Left lung (tissue), 10 donors: ENCODE data around the gene PTPRO. TPM values are rescaled to one million over a fixed set of nuclear protein-coding genes. Genes with fewer than 3 reads are reported as not detected.

ENCODE experiments used
- ATAC-seq: fragments of 200-7000 bp; cut with Tn5 transposase; one replicate; pipeline ENCODE4 v1.9.1; 2020; ENCODE audit warnings: moderate library complexity
- DNase-seq, 4 donors: peaks; one replicate each; pipeline ENCODE4 v3.0.0-alpha.2; 2013 to 2020
- H3K27ac ChIP-seq, 2 donors: fragments of 200-600 bp; sonication (generic) in 1 of 2; one replicate each; pipeline versions ENCODE4 v1.5.0 to v1.8.0; 2020 to 2021
- H3K27me3 ChIP-seq, 2 donors: fragments of 200-600 bp; sonication (generic) in 1 of 2; one replicate each; pipeline versions ENCODE4 v1.5.0 to v1.8.0; 2020 to 2021
- H3K36me3 ChIP-seq, 2 donors: fragments of 200-600 bp; sonication (generic) in 1 of 2; one replicate each; pipeline versions ENCODE4 v1.5.0 to v1.8.0; 2020 to 2021
- H3K4me1 ChIP-seq, 2 donors: fragments of 200-600 bp; one replicate each; pipeline ENCODE4 v1.8.0; 2021
- H3K4me3 ChIP-seq, 2 donors: fragments of 200-600 bp; sonication (generic) in 1 of 2; one replicate each; pipeline versions ENCODE4 v1.5.0 to v1.8.0; 2020 to 2021; ENCODE audit warnings: mild to moderate bottlenecking in 1 of 2
- H3K9me3 ChIP-seq, 2 donors: fragments of 200-600 bp; sonication (generic) in 1 of 2; one replicate each; pipeline versions ENCODE4 v1.5.0 to v1.8.0; 2020 to 2021
- CTCF ChIP-seq, 2 donors: fragments of 200-600 bp; sonication (generic) in 1 of 2; IDR thresholded peaks; one replicate each; pipeline versions ENCODE4 v1.5.0 to v1.8.0; 2021; ENCODE audit warnings: antibody characterized with exemption in 2 of 2
- intact Hi-C, 2 donors: fragments of 100-400 bp; cut with DNase I; formaldehyde crosslinking; loops; one replicate each; pipeline versions ENCODE4 v1.11.2 to v1.14.2; 2022
- polyA plus RNA-seq, 6 donors: library from polyadenylated mRNA; unstranded; fragments of 120-200 nt; gene quantifications; one replicate each; pipeline ENCODE4 v1.2.1, GENCODE V29; 2013; ENCODE audit not compliant: insufficient read length in 6 of 6
- total RNA-seq, 2 donors: library from RNA; stranded (reverse); fragmentation: NEBNext Ultra II Directional; extraction: Animal tissue kit (Norgen Biotek cat#: 25700); gene quantifications; one replicate each; pipeline ENCODE4 v1.2.1, GENCODE V29; 2021
- donor health status: DM: no; HTN: yes; CAD: no.
- donor health status: DM: no; HTN: no; CAD: no.

PTPRO gene
- total and polyA plus RNA-seq, 8 donors = 1.1 to 11.9 (median 1.7) TPM

GRCh38 chr12:15620741-15621539 lies 298.6 kb downstream of the PTPRO start:
- intact Hi-C loops = no loop called here
- Histone ChIP-seq H3K4me1 (no peaks in the 10 kb centered on the region), H3K27ac (no peak overlapping the region), H3K4me3 (no peak overlapping the region), H3K36me3 (peaks cover 0 to 17% of the 10 kb centered on the region in 2 donors), H3K9me3 (no peaks in the 10 kb centered on the region), H3K27me3 (no peaks in the 10 kb centered on the region)
- ATAC-seq (no peak), DNase-seq (no peak)
- no peak for TF ChIP-seq CTCF (IDR thresholded peaks at IDR 0.05)

- intact Hi-C loops = no loop called here
- no peak overlapping the region for H3K27ac ChIP-seq
- ATAC-seq = no peak
Observed at GRCh38 chr12:15625075-15625474, 302.8 kb downstream of the PTPRO start.

GRCh38 chr12:15627995-15628945 lies 306.0 kb downstream of the PTPRO start:
- ATAC-seq = peak; percentile 53
- peak in 1 of 4 donors; percentile 6 for DNase-seq
- Histone ChIP-seq H3K36me3 (peaks cover 0 to 6% of the 10 kb centered on the region in 2 donors), H3K27ac (peak overlapping the region; percentile 42 to 65), H3K4me3 (no peak overlapping the region), H3K27me3 (no peaks in the 10 kb centered on the region), H3K4me1 (peaks cover 7 to 16% of the 10 kb centered on the region in 2 donors), H3K9me3 (no peaks in the 10 kb centered on the region)
- no peak for TF ChIP-seq CTCF (IDR thresholded peaks at IDR 0.05)
- intact Hi-C loops = no loop called here

More at GRCh38 chr12:15625075-15625474, 302.8 kb downstream of the PTPRO start:
- Histone ChIP-seq H3K36me3 (peaks cover 0 to 11% of the 10 kb centered on the region in 2 donors), H3K4me1 (peaks cover 7 to 16% of the 10 kb centered on the region in 2 donors), H3K27me3 (no peaks in the 10 kb centered on the region), H3K4me3 (no peak overlapping the region), H3K9me3 (no peaks in the 10 kb centered on the region)
- no peak for TF ChIP-seq CTCF (IDR thresholded peaks at IDR 0.05)
- no peak for DNase-seq

GRCh38 chr12:15629108-15629507 lies 306.8 kb downstream of the PTPRO start:
- DNase-seq (peak in 1 of 4 donors; percentile 21), ATAC-seq (peak; percentile 83)
- H3K4me1 ChIP-seq = peaks cover 7 to 16% of the 10 kb centered on the region in 2 donors
- no peaks in the 10 kb centered on the region for H3K27me3 ChIP-seq
- H3K9me3 ChIP-seq = no peaks in the 10 kb centered on the region
- no peaks in the 10 kb centered on the region for H3K36me3 ChIP-seq
- intact Hi-C loops = no loop called here
- peak overlapping the region; percentile 42 to 65 for H3K27ac ChIP-seq
- TF ChIP-seq CTCF (IDR thresholded peaks at IDR 0.05) = no peak
- H3K4me3 ChIP-seq = no peak overlapping the region

- ATAC-seq = no peak
- DNase-seq = no peak
- H3K27me3 ChIP-seq = no peaks in the 10 kb centered on the region
- H3K27ac ChIP-seq = peak overlapping the region; percentile 42 to 65
- intact Hi-C loops = no loop called here
- no peak for TF ChIP-seq CTCF (IDR thresholded peaks at IDR 0.05)
- peaks cover 7 to 16% of the 10 kb centered on the region in 2 donors for H3K4me1 ChIP-seq
- no peak overlapping the region for H3K4me3 ChIP-seq
- no peaks in the 10 kb centered on the region for H3K9me3 ChIP-seq
- H3K36me3 ChIP-seq = no peaks in the 10 kb centered on the region
Observed at GRCh38 chr12:15629761-15630160, 307.5 kb downstream of the PTPRO start.
